ENCODE measurements around the gene SLC39A11.
"Not testable (repeated sequence)": the region's sequence is repeated elsewhere in the genome, so short reads cannot be mapped to it uniquely, and the experiment has no call there.

The SLC39A11 gene

DNA sequence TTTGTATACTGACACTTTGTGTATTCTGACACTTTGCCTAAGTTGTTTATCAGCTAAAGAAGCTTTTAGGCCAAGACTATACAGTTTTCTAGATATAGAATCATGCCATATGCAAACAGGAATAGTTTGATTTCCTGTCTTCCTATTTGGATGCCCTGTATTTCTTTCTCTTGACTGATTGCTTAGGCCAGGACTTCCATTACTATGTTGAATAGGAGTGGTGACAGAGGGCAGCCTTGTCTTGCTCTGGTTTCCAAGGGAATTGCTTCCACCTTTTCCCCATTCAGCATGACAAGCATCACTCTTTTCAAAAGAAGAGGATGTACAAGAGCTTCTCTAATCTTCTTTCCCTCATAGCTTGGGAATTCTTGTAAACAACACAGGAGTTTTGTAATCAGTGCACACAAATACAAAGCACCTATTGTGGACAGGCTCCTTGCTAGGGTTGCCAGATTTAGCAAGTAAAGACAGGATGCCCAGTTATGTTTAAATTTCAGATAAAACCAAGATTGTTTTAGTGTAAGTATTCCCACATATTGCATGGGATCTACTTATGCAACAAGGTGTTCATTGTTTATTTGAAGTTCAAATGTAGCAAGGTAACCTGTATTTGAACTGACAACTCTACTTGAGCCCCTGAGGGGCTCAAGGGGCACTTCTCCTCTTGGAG lies 233.5 kb downstream of the SLC39A11 start:
- no peak for DNase-seq

DNA sequence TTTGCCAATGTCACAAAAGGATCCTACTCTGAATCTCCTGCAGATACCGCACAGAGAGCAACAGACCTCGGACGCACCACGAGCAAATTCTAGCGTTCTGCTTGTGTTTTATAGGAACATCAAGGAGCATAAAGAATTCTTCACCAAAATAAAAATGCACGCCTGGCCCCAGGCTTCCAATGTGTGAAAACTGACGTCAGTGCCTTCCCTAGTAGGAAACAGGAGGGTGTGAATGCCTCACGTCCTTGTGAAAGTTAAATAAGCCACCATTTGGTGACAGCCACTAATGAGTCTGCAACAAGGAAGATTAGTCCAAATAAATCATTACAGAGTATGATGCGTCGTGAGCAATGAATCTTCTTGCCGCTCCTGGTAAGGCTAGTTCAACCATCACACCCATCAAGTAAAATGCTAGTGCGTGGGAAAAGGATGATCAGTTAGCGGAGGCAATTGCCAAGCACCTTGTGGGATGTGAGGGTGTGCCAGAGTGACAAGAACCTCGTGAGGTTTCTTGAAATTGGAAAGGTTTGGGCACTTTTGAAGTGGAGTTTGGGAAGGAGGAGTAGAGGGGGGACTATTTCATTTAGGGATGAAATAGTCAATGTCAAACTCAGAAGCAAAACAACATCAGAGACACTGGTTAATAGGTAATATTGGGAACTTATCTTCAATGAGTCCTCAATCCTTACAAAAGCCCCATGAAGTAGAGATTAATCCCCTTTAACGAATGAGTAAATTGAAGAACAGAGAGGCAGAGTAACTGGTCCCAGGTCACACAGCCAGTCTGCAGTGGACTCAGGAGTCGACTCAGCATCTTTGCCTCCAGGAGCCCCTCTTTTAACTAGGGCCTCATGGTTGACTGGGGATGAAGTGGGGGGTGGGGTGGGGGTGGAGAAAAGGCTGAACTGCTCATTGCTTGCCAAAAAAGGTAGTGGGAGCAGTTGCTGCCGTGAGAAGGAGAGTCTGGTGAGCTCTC lies 238.8 kb downstream of the SLC39A11 start:
- no peak for DNase-seq

DNA sequence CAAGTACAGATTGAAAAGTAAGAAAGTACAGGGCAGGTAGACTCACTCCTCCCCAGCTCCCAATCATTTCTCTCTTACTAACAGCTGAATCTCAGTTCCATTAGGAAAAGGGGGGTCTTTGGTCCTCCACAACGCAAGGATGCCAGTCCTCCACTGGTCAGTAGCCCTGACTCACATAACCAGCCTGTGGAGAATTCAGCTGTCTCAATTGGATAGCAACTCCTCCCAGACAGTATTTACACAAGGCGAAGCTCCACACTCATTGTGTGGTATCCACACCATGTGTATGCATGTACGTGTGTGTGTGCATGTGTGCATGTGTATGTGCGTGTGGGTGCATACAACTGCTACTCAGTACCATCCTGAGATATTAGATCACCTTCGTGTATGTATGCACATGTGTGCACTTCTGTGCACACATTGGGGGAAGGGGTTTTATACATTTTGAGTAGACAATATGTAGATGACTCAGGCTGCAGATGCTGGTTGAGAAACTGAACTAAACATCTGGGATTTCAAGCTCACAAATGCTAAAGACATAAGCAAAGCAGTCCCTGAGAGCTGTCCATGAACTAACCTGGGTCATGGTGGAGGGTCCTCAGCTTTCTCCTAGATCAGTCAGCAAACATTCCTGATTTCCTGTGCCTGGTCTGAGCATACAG lies 240.1 kb downstream of the SLC39A11 start:
- no peak for DNase-seq

GRCh38 chr17:72850410-72851118 lies 241.9 kb downstream of the SLC39A11 start:
- DNase-seq, result no peak

DNA sequence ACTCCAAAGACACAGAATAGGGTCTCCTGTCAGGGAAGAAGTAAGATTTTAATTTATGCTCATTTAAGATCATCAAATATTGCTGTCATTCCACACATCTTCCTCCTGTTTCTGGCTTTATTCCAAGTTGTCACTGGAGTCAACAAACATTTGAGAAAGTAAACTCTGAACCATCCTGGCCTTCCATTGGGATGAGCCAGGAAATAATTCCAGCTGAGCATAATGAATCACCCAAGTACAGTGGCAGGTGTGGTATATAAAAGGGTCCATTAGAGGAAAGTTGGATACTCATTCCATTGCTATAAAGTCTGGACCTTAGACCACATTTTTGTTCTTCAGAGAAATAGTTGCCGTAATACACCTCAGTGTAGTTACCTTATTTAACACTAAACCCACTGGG lies 246.1 kb downstream of the SLC39A11 start:
- DNase-seq, result no peak

DNA sequence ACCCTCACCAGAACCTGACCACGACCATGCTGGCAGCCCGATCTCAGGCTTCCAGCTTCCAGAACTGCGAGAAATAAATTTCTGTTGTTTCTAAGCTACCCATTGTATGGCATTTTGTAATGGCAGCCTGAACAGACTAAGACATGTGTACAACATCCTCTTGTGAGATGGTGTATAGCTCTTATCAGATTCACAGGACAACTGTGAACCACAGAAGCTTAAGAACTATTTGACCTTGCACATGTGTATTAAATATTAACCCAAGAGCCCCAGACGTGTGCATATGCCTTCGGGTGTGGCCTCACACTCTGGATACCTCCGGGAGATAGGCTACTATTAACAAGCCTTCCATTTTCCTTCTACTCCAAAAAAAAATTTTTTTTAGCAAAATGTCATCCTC lies 248.9 kb downstream of the SLC39A11 start:
- DNase-seq, result no peak

DNA sequence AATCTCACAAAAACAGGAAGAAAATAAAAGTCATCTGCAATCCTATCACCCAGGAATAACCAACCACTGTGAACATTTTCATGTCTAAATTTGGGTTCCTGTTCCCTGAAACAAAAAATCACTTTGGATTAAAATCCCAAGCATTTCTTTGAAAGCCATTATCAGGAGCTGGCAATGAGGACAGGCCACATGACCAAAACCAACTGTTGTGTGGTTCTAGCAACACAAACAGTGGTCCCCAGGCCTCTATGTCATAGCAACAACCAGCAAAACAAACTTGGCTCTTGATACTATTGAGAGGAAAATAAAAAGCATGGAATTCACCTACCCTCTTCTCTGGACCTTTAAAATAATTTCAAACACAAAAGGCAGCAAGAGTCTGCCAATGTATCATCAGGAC lies 252.5 kb downstream of the SLC39A11 start:
- no peak for DNase-seq

- DNase-seq, result no peak
These were observed 253.3 kb downstream of the SLC39A11 start for GRCh38 chr17:72839131-72839725.

DNA sequence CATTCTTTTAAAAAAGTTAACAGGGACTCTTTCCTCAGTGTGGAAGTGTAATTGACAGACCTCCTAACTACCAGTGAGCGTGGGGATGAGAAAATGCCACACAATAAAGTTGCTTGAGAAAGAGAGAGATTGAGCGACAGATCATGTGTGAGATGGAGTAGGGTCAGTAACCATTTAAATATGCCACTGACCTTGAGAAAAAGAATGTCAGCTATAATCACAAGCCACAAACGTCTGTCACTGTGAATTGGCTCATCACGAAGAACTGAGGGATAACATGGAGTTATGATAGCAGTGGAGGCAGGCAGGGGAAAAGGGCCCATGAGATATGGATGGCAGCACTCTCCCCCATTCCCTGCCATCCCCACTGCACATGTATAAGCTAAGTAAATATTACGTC lies 253.9 kb downstream of the SLC39A11 start:
- no peak for DNase-seq

GRCh38 chr17:72838068-72838467 lies 254.4 kb downstream of the SLC39A11 start:
- DNase-seq, result no peak

DNA sequence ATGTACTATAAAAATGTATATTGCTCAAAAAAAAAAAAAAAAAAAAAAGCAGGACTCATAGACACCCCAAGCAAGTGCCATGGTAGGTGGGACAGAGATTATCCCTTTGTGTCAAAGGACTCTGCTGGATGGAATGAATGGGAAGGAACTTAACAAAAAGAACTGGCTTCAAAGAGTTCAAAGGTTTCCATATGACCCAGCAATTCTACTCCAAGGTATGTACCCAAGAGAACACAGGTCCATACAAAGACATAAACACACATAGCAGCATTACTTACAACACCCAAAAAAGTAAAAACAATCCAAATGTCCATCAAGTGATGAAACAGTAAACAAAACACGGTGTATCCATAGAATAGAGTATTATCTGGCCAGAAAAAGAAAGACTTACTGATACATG lies 255.2 kb downstream of the SLC39A11 start:
- no peak for DNase-seq

DNA sequence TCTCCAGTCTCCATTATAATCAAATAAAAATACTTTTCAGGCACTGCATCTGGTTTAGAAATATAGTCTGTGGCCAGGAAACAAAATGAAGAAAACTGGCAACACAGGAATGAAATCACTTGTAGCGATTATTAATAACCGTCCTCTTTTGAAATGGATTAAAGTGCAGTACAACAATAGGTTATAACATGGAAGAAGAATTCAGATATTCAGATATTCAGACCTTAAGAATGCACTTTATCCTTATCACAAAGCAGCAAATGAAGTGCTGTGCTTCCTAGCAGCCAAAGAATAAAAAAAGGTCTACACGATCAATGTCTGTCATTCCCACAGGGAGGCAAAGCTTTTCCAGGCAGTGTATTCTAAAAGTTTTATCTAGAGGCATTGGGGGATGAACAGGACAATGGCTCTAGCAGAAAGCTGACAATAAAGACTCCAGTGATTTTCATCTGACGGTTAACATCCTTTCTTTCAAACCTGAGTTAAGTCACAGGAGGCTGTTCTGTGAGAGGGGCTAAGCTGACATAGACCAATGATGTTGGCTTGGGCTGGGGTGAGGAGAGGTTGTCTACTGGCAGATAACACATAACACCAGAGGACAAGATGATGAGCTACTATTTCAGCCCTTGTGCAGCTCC lies 259.2 kb downstream of the SLC39A11 start:
- no peak for DNase-seq

GRCh38 chr17:72832306-72832705 lies 260.2 kb downstream of the SLC39A11 start:
- DNase-seq, result no peak

GRCh38 chr17:72829883-72830282 lies 262.6 kb downstream of the SLC39A11 start:
- DNase-seq, result no peak

GRCh38 chr17:72826602-72827001 lies 265.9 kb downstream of the SLC39A11 start:
- no peak for DNase-seq

GRCh38 chr17:72826059-72826458 lies 266.4 kb downstream of the SLC39A11 start:
- DNase-seq, result not testable (repeated sequence)

- no peak for DNase-seq
These were observed 267.3 kb downstream of the SLC39A11 start for GRCh38 chr17:72825218-72825617.

DNA sequence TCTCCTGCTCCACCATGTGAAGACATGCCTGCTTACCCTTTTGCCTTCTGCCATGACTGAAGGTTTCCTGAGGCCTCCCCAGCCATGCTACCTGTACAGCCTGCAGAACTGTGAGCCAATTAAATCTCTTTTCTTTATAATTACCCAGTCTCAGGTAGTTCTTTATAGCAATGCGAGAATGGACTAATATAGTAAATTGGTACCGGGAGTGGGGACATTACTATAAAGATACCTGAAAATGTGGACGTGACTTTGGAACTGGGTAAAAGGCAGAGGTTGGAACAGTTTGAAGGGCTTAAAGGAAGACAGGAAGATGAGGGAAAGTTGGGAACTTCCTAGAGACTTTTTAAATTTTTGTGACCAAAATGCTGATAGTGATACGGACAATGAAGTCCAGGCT lies 268.2 kb downstream of the SLC39A11 start:
- not testable (repeated sequence) for DNase-seq

DNA sequence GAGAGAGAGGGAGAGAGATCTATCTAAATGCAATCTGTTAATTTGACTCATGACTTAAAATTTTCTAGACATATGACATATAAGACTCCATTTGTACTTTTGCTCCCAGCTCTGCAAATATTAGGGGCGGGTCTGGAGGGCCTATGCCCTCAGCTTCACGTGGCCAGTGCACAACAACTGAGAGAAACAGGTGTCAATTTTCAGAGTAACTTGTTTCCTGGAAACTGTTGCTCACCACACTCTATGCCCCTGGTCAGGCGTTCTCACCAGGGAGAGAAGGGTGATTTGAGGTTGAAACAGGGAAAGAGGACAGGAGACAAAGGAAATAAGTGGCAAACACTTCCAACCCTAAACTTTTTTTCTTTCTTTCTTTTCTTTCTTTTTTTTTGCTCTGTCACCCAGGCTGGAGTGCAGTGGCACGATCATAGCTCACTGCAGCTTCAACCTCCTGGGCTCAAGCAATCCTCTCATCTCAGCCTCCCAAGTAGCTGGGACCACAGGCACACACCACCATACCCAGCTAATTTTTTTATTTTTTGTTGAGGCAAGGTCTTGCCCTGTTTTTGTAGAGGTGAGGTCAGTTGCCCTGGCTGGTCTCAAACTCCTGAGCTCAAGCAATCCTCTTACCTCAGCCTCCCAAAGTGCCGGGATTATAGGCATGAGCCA lies 270.0 kb downstream of the SLC39A11 start:
- DNase-seq, result no peak

DNA sequence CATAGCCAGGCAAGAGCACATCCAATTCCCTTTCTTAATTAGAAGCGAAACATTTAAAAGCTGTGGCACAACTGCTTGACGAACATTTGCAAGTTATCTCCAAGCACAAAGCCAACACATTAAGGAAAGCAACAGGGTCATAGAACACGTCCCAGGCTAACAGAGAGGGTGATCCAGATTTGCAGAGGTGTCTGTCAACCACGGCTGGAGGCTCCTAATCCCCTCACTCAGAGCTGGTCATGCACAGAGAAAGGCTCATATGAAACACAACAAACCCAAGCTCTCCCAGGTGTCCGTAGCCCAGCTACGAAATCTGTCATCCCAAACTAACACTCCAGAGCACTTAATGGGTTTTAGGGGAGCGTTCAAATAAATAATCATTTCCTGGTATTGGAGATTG lies 276.1 kb downstream of the SLC39A11 start:
- DNase-seq, result no peak

GRCh38 chr17:72813481-72813880 lies 279.0 kb downstream of the SLC39A11 start:
- DNase-seq, result no peak

All from inflammatory macrophage treated with lipopolysaccharide for 1 hour (primary cell).